H1 (cell line): ENCODE measurements around the gene SPATA25. TPM values are rescaled to one million over a fixed set of nuclear protein-coding genes. Genes with fewer than 3 reads are reported as not detected.

ENCODE experiments used
- GABPA ChIP-seq: IDR thresholded peaks from 2 replicates; pipeline ENCODE4 v1.6.1; 2011; ENCODE audit warnings: mild to moderate bottlenecking, low read length, moderate library complexity, borderline replicate concordance; ENCODE audit not compliant: insufficient read depth
- HDAC2 ChIP-seq, 2 experiments: fragments of 300-600 bp in 1 of 2; sonication (generic) in 1 of 2; IDR thresholded peaks; 2 replicates each; pipeline ENCODE4 v1.6.1; 2011 to 2012; ENCODE audit warnings: low read depth in 2 of 2, low read length in 2 of 2, mild to moderate bottlenecking in 2 of 2, moderate library complexity in 2 of 2, borderline replicate concordance in 1 of 2, inconsistent platforms in 1 of 2
- MAX ChIP-seq: IDR thresholded peaks from 2 replicates; pipeline ENCODE4 v1.6.1; 2012; ENCODE audit warnings: inconsistent platforms
- PHF8 ChIP-seq: fragments of 200-600 bp; sonication (generic); conservative IDR thresholded peaks from 2 replicates; pipeline ENCODE4 v1.7.1; 2012; ENCODE audit warnings: low read depth, mild to moderate bottlenecking, inconsistent platforms, low read length, moderate library complexity
- POLR2A ChIP-seq, 2 experiments: IDR thresholded peaks; 1 replicate in 1 of 2; 2 replicates in 1 of 2; pipeline ENCODE4 v1.6.1; 2011; ENCODE audit warnings: low read depth in 2 of 2, low read length in 2 of 2, mild to moderate bottlenecking in 2 of 2; ENCODE audit errors: control extremely low read depth in 1 of 2
- SIN3A ChIP-seq, 2 experiments: IDR thresholded peaks in 1 of 2; conservative IDR thresholded peaks in 1 of 2; 2 replicates each; pipeline ENCODE4 v1.6.1; 2011 to 2012; ENCODE audit warnings: low read length in 2 of 2, improper control_type of control experiment in 1 of 2, low read depth in 1 of 2, mild to moderate bottlenecking in 1 of 2
- USF2 ChIP-seq: IDR thresholded peaks from 2 replicates; pipeline ENCODE4 v1.6.1; 2011; ENCODE audit warnings: low read length, improper control_type of control experiment
- polyA plus RNA-seq, 7 experiments: library from polyadenylated mRNA; depleted of rRNA in 3 of 7; stranded (reverse) in 5 of 7; unstranded in 2 of 7; fragments of >200 nt in 5 of 7; fragments of 200-250 nt in 2 of 7; gene quantifications; 1 replicate in 5 of 7; 2 replicates in 1 of 7; 4 replicates in 1 of 7; pipeline versions ENCODE4 v1.2.1 to v1.2.3, GENCODE V29; 2011 to 2013; ENCODE audit warnings: missing spikeins in 2 of 7, mixed read lengths in 2 of 7
- total RNA-seq: library from RNA; stranded (reverse); fragmentation: NEBNext Ultra II Directional; extraction: Animal tissue kit (Norgen Biotek cat#: 25700); gene quantifications from 2 replicates; pipeline ENCODE4 v1.2.1, GENCODE V29; 2021

Gene SPATA25
- total and polyA plus RNA-seq, 2 of the 8 experiments (the other 6 are each of a cell fraction or from before 2014, with no cell fraction given) = 2.0 to 3.0 TPM

DNA sequence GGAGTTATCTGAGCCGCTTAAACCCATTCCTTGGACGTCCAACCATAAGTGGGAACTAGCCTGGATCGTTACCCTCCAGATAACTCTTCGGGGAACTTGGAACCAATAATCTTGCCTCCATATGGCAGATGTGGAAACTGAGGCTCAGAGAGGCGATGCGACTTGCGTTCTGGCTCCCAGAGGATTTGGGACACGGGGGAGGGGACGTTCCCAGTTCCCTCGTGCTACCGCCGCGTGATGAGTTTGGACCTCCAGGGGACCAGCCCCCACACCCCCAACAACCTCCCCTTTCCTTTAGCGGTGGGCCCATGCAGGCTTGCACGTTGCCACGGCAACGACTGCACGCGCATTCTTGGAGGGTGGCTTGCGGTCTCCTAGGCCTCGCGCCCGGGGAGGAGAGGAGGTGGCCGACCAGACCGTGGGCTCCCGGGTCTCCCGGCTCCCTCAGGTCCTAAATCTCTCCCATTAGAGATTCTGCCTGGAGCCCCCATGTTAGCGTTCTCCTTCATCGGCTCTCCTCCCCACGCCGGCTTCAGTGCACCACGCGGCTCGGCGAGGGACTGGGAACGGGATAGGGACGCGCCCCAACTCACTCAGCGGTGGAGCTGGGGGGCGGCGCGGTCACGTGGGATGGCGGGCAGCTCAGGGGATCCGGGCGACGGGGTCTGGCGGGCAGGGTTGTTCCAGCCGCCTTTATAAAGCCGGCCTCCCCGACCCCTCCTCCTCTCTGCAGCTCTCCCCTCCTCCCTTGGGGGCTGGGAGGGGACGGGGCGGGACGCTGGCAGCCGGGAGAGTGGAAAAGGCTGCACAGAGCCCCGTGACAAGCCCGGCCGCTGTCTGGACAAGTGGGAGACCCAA, 24.3 kb upstream of the SPATA25 start, which contains the start of gene PLTP (continued):
- TF ChIP-seq USF2 = peak; percentile 50; the same call in 1 of the 2 replicates
- peak in 1 of 2 experiments; percentile 41; a peak in 1 of 4 replicates for TF ChIP-seq HDAC2 (IDR thresholded peaks at IDR 0.05; ENCODE audit: borderline replicate concordance in 1 of 2, low read depth in 2 of 2, low read length in 2 of 2)
- peak; percentile 45 to 83 for TF ChIP-seq POLR2A (IDR thresholded peaks at IDR 0.05; ENCODE audit: control extremely low read depth in 1 of 2, low read depth in 2 of 2, low read length in 2 of 2)
- peak in 1 of 2 experiments; percentile 56; a peak in 3 of 4 replicates for TF ChIP-seq SIN3A (conservative IDR thresholded peaks at IDR 0.05 in 1 of 2, IDR thresholded peaks at IDR 0.05 in 1 of 2; ENCODE audit: low read depth in 1 of 2, low read length in 2 of 2)
- TF ChIP-seq MAX = peak; percentile 48
- TF ChIP-seq PHF8 = peak; percentile 72
- TF ChIP-seq GABPA = no peak
- TF ChIP-seq, all 59 proteins: peak for 13
